HG03045 (cell line): ENCODE results near the gene WDR83.
"Not testable (repeated sequence)": the region's sequence is repeated elsewhere in the genome, so short reads cannot be mapped to it uniquely, and the experiment has no call there.

ENCODE experiments used
- ATAC-seq: cut with Tn5 transposase; IDR thresholded peaks from one replicate; pipeline ENCODE4 v1.9.1; 2021; ENCODE audit warnings: mild to moderate bottlenecking, moderate library complexity; ENCODE audit not compliant: unreplicated experiment

Gene WDR83

GRCh38 chr19:12681074-12681987 lies 14.7 kb downstream of the WDR83 start, which contains the start of gene DHPS:
DHPS (minus strand) TSS chr19:12681880; CDS start chr19:12681766, 114 bp downstream.
- ATAC-seq = peak; percentile 66

DNA sequence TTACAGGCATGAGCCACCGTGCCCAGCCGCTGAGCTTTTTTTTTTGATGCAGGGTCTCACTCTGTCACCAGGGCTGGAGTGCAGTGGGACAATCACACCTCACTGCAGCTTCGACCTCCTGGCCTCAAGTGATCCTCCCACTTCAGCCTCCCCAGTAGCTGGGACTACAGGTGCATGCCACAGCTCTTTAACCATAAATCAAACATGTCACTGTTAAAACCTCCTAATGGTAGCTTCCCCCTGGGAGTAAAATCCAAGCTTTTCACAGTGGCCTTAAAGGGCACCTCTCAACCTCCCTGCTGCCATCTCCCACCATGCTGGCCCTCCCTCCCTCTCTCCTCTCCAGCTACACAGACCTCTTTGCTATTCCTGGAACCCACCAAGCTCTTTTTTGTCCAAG lies 19.2 kb downstream of the WDR83 start:
- ATAC-seq = no peak

DNA sequence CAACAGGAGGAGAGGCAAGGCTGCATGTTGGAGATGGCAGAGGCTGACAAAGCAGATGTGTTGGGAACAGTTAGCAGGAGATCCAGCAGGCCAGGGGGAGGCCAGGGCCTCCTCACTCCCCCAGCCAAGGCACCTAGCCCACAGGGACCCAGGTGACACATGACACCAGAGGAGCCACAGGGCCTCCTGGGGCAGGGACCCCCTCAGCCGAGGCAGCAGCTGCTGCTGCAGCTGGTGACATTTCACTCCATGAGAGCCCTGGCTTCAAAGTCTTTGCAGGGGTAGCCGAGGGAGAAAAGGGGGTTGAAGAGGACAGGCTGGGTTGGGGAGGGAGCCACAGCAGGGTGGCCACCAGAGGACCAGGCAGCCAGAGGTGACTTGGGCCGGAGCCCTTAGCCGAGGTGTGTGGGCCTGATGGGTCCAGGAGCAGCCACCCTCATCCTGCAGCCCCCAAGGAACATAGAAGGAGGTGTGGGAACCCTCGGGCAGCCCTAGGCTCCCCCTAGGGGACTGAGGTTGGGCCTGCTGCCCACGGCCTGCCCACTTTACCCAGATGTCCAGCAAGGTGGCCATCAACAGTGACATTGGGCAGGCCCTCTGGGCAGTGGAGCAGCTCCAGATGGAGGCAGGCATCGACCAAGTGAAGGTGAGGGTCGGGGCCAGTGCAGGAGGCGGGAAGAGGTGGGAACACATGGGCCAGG lies 21.0 kb downstream of the WDR83 start, which contains the start of gene GNG14:
Gene GNG14, plus strand, starts transcription at position 503 of the 701 bp plus-strand sequence. Its CDS starts 51 bp downstream, at position 554.
- no peak for ATAC-seq

DNA sequence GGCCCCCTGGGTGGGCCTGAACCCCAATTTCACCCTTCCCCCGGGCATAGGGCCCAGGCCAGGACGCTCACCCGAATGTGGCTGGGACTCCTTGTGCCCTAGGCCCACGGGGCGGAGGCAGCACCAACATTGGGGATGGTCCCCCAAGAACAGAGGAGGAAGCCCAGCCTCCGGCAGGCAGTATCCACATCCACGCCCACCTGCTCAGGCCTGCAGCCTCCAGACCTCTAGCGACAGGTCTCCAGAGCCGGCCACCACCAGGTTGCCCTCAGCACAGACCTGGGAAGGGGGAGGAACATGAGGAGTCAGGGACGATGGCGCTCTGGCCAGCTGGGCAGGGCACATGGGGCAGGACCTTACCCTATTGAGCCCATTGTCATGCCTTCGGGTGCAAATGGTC lies 22.4 kb downstream of the WDR83 start:
- ATAC-seq = no peak

- no peak for ATAC-seq
Observed at GRCh38 chr19:12689581-12690216, 23.1 kb downstream of the WDR83 start.

GRCh38 chr19:12692960-12693359 lies 26.4 kb downstream of the WDR83 start:
- no peak for ATAC-seq

DNA sequence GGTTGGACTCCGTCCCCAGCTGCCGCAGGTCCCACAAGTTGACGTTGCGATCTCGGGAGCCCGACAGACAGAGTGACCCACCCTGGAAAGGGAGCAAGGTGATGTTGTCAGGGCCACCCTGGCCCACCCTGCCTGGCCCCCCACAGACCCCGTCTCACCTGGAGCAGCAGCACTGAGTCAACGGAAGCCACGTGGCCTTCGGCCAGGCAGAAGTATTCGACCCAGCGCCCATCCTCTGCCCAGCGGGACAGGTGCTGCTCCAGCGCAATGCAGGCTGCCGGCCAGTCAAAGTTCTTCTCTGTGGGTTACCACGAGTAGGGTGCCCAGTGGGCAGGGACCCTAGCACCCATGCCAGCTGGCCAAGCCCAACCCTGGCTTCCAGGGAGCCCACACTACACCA lies 28.0 kb downstream of the WDR83 start:
- no peak for ATAC-seq

- ATAC-seq = no peak
Observed at GRCh38 chr19:12695096-12695495, 28.5 kb downstream of the WDR83 start.

- ATAC-seq = no peak
Observed at GRCh38 chr19:12695514-12695913, 28.9 kb downstream of the WDR83 start.

GRCh38 chr19:12695997-12696365 lies 29.4 kb downstream of the WDR83 start:
- peak; percentile 23 for ATAC-seq

DNA sequence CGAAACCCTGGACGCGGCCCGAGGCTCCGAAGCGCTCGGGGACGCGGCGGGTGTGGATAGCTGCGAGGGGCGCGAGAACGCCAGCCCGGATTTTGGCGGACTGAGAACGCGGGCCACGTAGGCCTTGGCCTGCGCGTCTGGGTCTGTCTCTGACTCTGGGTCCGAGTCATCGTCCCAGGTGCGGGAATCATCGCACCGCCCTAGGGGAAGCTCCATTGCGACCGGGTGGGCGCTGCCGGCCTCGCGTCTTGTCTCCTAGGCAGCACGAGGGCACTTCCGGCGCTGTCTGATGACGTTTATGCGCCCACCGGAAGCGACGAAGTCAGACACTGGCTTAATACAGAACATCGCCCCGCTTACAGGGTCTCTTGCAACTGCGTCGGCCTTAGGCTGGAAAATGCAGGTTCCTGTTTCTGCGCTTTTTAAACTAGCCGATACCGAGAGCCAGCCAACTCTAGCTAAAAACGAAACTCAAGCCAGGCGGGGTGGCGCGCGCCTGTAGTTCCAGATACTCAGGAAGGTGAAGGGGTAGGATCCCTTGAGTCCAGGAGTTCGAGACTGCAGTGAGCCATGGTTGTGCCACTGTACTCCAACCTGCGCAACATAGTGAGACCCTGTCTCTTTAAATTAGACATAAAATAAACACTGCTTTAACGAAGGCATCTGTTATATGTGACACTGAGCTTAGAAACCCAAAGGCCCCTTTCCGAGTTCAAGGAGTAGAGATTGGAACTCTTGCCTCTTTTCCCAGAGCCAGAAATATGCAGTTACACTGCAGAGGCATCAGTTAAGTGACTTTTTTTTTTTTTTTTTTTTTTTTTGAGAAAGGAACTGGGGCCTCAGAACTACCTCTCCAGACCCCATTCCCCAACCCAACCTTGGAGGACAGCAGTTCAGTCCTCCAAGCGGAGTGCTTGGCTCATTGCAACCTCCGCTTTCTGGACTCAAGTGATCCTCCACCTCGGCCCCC lies 30.0 kb downstream of the WDR83 start, which contains the start of gene FBXW9:
Gene FBXW9, minus strand, starts transcription at position 266 of the 970 bp plus-strand sequence. Its CDS starts 50 bp downstream, at position 216.
- peak; percentile 75 for ATAC-seq

DNA sequence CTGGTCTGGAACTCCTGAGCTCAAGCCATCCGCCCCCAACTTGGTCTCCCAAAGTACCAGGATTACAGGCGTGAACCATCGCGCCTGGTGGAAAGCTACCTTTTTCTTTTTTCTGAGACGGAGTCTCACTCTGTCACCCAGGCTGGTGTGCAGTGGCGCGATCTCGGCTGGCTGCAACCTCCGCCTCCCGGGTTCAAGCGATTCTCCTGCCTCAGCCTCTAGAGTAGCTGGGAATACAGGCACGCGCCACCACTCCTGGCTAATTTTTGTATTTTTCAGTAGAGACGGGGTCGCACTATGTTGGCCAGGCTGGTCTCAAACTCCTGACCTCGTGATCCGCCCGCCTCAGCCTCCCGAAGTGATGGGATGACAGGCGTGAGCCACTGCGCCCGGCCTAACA lies 30.8 kb downstream of the WDR83 start:
- not testable (repeated sequence) for ATAC-seq

DNA sequence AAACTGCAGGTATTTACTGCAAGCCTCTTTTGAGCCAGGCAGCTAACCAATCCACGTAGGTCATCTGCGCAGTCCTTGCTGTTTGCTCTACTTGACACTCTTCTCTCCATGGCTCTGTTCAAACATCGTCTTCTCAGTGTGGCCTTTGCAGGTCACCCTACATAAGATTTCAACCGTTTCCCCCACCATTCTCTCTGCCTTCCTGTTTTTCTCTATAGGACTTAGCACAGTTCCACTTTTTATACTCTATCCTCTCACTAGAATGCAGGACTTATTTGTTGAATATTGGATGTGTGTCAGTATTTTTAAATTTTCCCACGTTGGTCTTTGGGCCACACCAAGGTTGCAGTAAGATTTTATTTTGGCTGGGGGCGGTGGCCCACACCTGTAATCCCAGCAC lies 31.5 kb downstream of the WDR83 start:
- no peak for ATAC-seq

- ATAC-seq = no peak
Observed at GRCh38 chr19:12701596-12702282, 35.1 kb downstream of the WDR83 start.

GRCh38 chr19:12703046-12703445 lies 36.4 kb downstream of the WDR83 start:
- ATAC-seq = no peak

DNA sequence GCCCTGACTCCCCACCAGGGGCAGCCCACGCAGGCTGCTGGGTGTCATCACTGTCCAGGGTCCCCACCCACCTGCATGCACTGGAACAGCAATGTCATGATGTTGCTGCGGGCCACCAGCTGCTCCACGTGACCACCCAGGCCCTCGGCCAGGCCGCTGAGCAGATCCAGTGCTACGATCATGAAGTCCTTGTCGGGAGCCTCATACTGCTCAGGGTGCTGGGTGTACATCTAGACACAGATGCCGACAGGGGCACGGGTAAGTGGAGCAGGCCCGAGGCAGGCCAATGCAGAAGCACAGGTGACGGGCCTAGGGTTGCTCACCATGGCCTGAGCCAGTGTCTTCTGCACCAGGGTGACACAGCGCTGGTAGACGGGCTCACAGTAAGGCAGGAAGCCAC lies 38.6 kb downstream of the WDR83 start:
- ATAC-seq = no peak

DNA sequence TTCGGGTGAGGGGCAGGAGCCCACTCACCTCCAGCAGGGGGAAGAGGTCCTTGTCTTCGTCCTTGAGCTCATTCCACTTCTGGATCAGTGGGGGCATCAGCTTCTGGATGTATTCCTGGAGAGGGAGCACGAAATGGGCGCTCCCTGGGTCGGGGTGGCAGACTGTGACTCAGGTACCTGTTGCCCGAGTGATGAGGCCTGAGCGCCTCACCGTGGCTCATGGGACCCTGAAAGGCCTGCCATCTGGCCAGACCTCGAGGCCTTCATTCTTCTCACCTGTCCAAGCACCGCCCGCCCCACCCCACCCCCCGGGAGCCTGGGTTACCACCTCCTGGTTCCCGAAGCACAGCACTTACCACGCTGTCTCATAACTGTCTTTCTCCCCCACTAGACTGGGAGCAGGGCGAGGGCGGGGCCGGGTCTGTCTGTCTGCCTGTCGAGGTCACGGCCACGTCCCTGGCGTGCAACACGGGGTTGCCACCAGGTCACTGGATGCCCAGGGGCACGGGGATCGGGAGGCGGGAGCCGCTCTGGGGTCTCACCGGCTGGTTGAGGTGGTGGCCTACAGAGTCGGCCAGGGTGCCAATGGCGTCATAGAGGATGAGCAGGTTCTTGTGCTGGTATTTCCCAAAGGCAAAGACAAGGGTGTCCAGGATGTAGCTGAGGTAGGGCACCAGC lies 39.2 kb downstream of the WDR83 start:
- no peak for ATAC-seq

- no peak for ATAC-seq
Observed at GRCh38 chr19:12706332-12706718, 39.7 kb downstream of the WDR83 start.

DNA sequence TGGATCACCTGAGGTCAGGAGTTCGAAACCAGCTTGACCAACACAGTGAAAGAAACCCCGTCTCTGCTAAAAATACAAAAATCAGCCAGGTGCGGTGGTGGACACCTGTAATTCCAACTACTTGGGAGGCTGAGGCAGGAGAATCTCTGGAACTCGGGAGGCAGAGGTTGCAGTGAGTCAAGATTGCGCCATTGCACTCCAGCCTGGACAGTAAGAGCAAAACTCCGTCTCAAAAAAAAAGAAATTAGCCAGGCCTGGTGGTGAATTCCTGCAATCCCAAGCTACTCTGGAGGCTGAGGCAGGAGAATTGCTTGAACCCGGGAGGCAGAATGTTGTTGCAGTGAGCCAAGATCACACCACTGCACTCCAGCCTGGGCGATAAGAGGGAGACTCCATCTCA lies 42.0 kb downstream of the WDR83 start:
- ATAC-seq = no peak
